Measurements from ENCODE around the gene MAPKAPK3.
"Not testable (repeated sequence)": the region's sequence is repeated elsewhere in the genome, so short reads cannot be mapped to it uniquely, and the experiment has no call there.

The MAPKAPK3 gene

DNA sequence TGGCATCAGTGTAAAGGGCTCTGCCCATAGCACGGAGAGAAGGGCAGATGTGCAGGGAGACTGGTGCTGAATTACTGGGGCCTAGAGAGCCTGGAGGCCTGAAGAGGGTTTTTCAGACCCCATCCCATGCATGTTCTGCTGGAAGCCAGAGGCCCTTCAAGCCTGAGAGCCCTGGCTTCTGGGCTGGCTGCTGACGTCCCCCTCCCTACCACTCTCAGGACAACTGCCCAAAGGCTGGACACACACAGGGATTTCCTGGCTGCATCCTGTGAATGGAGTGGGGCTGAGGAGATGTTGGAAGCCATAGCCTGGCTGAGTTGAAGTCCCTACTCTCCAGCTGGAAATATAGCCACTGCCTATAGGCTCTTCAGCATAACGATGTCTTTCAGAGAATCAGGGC, 40.9 kb downstream of the MAPKAPK3 start:
- no peak for DNase-seq

- DNase-seq, result no peak
Measured at GRCh38 chr3:50658416-50658815, 41.5 kb downstream of the MAPKAPK3 start.

- no peak for DNase-seq
Measured at GRCh38 chr3:50658831-50659230, 41.9 kb downstream of the MAPKAPK3 start.

- no peak for DNase-seq
Measured at GRCh38 chr3:50660386-50660785, 43.4 kb downstream of the MAPKAPK3 start.

DNA sequence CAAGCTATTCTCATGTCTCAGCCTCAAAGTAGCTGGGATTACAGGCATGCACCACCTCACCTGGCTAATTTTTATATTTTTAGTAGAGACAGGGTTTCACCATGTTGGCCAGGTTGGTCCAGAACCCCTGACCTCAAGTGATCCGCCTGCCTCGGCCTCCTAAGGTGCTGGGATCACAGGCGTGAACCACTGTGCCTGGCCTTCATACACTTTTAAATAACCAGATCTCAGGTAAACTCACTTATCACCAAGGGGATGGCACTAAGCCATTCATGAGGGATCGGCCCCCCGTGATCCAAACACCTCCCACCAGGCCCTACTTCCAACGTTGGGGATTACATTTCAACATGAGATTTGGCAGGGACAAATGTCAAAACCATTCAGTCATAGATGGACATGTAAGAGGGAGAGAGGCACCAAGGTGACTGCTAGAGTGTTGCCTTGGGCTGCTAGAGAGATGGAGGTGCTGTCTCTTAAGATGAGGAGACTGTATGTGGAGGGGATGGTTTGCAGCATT, 44.4 kb downstream of the MAPKAPK3 start:
- no peak for DNase-seq

- DNase-seq, result no peak
Measured at GRCh38 chr3:50662408-50662807, 45.5 kb downstream of the MAPKAPK3 start.

DNA sequence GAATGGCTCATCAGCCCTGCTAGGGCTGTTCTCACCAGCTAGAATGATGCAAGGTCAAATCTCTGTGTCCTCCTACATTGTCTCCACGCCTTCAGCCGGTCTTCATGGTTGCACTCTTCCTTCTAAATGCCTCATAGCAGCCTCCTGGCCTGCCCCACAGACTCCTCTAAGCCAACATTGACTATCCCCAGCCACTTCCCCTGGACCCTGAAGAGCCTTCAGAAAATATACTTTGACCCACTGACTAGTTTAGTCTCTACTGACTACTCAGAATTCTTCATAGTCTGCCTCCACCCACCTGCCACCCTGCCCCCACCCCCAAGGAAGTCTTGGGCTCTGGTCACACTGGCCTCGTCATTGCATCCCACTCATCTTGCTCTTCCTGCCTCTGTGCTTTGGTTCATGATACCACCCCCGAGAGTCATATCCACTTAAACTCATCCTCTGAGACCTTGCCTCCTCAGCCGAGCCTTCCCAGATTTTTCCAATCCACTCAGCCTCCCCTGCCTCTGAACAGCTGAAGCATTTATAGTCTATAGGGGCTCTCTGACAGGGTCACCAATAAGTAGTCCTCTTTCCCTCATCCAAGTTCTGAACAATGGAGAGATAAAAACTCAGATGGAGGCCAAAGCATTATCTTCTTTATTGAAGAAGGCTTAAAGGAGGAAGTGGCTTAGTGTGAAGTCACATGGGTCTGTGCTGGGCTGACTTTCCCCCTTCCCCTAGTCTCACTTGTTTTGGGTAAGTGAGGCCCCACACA, 48.3 kb downstream of the MAPKAPK3 start:
- peak in 1 of 2 experiments; percentile 38 for DNase-seq

DNA sequence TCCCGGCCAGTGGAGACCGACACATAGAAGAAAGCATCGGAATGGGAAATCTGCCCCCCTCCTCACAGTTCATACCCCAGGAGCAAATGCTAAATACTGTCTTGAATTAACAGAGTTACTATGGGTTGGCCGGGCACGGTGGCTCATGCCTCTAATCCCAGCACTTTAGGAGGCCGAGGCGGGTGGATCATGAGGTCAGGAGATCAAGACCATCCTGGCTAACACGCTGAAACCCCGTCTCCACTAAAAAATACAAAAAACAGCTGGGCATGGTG, 48.8 kb downstream of the MAPKAPK3 start:
- not testable (repeated sequence) for DNase-seq

GRCh38 chr3:50666837-50667236, 49.9 kb downstream of the MAPKAPK3 start:
- no peak for DNase-seq

GRCh38 chr3:50671331-50671730, 54.4 kb downstream of the MAPKAPK3 start:
- DNase-seq, result no peak

- DNase-seq, result no peak
Measured at GRCh38 chr3:50672656-50673055, 55.7 kb downstream of the MAPKAPK3 start.

- DNase-seq, result no peak
Measured at GRCh38 chr3:50673931-50674330, 57.0 kb downstream of the MAPKAPK3 start.

- DNase-seq, result peak; percentile 58 to 59
Measured at GRCh38 chr3:50674349-50675178, 57.6 kb downstream of the MAPKAPK3 start, which contains the start of gene DOCK3. DOCK3 (plus strand) TSS chr3:50674927; CDS start chr3:50675264, 337 bp downstream.

DNA sequence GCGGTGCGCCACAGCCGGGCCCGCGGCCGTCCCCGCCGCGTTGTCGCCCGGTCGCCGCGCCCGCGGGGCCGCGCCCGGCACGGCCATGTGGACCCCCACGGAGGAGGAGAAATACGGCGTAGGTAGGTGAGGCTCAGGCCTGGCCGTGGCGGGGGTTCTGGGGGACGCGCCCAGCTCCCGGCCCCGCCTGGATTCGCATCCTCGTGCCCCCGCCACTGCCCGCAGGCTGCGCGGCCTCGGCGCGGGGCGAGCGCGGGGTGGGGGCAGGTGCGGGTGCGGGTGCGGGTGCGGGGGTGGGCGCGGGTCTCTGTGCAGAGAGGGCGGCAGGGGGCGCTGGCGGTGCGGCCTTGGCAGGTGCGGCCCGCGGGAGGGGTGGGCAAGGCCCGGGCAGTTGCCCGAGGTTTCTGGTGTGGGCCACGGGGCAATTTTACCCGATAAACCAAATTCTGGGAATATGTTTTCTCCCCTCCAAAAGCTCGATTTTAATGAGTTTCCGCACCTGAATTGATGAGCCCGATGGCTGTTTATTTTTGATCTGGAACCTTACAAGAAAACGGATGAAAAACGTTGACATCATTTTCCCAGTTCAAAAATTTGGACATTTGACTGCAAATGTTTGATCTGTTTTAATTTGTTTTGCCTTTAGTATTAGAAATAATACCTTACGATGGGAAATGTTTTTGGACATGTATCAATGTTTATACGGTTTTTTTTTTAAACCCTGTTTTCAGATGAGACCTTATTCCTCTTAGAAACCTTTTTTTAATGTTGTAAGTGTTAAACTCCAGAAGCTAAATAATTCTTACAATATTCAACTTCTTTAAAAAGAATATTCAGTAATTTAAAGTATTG, 58.5 kb downstream of the MAPKAPK3 start:
- DNase-seq, result peak; percentile 79 to 82

DNA sequence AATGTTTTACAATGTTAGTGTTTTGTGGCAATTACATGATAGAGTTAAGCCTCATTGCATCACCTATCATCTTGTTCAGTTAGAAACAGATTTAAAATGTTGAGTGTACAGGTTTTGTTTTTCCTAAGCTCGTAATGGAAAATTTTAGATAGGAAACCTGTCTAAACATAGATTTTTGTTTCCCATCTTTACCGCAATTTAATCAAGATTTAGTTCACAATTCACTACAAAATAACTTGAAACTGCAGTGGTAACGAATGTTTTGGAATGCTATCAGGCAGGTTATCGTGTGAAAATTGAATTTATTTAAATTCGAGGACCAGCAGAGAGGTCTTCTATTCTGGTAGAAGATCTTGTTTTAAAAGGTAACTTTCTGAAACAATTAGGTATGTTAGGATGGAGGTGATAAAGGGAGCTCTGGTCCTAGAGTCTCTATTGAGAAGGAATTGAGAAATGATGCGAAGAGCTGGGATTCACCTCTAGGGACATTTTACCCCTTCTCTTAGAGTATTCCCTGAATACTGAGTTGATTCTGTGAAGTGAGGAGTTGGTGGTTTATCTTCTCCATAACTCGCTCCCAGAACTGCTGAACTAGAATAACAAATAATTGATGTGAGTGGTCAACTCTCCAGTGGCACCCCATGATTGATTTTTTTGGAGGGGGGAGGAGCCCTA, 59.2 kb downstream of the MAPKAPK3 start:
- DNase-seq, result no peak

GRCh38 chr3:50687127-50687751, 70.3 kb downstream of the MAPKAPK3 start:
- no peak for DNase-seq

GRCh38 chr3:50687916-50688315, 71.0 kb downstream of the MAPKAPK3 start:
- DNase-seq, result no peak

- DNase-seq, result not testable (repeated sequence)
Measured at GRCh38 chr3:50688602-50689001, 71.7 kb downstream of the MAPKAPK3 start.

DNA sequence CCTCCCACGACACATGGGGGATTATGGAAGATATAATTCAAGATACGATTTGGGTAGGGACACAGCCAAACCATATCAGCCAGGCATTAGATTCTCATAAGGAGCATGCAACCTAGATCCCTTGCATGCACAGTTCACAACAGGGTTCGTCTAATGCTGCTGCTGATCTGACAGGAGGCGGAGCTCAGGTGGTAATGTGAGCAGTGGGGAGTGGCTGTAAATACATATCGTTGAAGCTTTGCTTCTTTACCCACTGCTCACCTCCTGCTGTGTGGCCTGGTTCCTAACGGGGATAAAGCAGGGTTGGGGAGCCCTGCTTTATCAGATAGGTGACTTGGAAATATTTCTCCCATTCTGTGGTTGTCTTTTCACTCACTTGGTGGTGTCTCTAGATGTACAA, 72.6 kb downstream of the MAPKAPK3 start:
- no peak for DNase-seq

- no peak for DNase-seq
Measured at GRCh38 chr3:50695031-50695430, 78.1 kb downstream of the MAPKAPK3 start.

GRCh38 chr3:50696276-50696675, 79.3 kb downstream of the MAPKAPK3 start:
- DNase-seq, result no peak

DNA sequence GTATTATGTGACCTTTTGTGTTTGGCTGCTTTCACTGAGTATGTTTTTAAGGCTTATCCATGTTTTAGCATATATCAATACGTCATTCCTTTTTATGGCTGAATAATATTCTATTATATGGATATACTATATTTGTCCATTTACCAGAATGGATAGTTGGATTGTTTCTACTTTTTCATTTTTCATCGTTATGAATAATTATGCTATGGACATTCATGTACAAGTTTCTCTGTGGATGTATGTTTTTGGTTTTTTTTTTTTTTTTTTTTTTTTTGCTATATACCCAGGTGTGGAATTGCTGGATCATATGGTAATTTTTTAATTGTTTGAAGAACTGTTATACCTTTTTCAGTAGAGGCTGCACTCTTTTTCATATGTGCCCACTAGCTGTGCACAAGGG, 81.3 kb downstream of the MAPKAPK3 start:
- no peak for DNase-seq
